AG20443 (cell line): ENCODE measurements around the gene TMEM184A.

Experiments used
- DNase-seq: peaks from one replicate; pipeline ENCODE4 v3.0.0; 2012; ENCODE audit warnings: low spot score, mixed read lengths

TMEM184A gene

DNA sequence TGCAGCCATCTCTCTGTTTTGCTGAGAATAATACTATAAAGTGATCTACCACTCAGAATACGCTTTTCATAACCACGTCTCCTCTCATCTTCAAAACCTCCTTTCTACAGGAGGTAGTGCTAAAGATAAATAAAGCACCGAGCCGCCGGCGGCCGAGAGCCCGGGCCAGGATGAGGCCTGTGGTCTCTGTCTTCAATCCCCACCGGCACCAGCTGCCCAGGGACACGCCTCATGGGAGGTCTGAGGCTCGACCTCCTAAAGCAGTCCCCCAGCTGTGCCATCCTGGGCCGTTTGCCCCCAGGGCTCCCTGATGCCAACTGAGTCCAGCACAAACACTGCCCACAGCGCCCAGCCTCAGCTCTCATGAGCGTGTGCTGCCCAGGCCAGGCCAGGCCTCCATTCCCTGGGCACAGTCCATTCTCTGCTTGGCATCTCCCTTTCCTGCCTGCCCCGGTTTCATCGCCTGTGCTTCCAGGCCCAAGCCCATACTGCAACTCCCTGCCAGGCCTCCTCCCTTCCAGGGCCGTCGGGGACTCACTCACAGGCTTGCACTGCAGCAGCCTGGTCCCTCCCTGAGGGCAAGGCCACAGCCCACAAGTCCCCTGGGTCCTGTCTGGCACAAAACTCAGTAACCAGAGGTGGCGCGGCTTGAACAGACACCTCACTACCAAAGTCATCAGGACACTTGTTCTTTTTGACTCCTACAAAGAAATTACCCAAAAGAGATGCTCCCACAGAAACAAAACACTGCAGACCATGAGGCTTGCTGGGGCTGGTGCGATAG is 54.3 kb downstream of the TMEM184A start:
- no peak for DNase-seq

DNA sequence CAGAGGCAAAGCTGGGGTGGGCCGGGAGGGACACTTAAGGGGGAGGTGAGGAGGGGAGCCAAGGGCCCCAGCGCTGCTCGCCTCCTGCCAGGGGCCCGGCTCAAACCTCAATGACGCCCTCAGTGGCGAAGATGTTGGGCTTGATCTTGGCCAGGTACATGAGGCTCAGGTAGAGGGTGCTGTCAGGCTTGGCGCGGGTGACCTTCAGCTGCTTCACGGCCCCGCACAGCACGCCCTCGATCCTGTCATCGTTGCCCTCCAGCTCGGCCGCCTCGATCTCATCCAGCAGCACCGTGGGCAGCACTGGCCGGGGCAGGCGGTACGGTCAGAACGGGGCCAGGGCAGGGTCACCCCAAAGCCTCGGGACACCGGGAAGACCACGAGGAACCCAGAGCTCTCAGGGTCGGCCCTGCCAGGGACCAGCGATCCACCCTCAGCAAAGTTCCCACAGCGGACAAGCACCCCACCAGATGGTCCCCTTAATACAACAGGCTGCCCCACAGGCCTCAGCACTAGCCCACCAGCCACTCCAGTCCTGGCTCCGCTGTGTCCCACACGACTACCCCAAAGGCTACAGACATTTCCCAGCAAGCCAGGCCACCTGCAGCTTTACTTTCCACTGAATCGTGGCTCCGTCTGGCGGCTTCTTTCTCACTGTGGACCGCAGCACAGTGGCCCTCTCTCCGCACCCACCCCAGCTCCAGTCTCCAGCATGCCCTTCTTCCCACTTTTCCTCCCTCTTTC is 55.8 kb downstream of the TMEM184A start:
- no peak for DNase-seq

GRCh38 chr7:1499367-1500029 is 56.5 kb downstream of the TMEM184A start:
- DNase-seq: no peak

GRCh38 chr7:1498370-1499305 is 57.4 kb downstream of the TMEM184A start:
- no peak for DNase-seq

- DNase-seq: no peak
These were observed 58.6 kb downstream of the TMEM184A start for GRCh38 chr7:1497293-1497927.

DNA sequence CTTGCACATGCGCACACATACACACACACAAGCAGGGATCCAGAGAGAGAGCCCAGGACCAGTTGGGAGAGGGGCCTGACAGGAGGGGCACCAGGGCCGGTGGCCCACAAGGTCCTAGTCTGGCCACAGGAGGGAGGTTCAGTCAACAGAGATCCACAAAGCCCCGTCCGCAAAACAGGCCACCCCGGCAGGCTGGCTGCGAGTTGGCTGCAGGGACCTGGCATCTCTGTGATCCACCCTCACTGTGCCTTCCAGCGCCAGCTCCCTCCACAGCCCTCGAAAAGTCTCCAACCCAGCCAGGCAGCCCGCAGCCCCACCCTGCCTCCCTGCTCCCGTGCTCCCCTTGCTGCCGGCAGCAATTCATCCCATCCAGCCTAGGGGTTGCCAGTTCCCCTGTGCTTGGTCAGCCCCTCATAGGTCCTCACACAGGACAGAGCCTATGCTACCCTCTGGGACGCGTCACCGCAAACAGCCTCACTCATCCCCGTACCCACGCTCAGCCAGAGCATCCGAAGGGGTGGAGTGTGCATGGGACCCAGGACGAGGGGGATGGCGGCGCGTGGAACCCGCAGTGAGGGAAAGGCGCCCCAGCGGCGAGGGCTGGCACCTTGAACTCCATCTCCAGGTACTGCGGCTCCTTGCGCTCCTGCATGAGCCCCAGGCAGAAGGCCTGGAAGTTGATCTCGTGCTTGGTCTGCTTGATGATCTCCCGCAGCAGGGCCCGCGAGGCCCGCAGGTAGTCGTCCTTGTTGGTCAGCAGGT is 59.3 kb downstream of the TMEM184A start:
- no peak for DNase-seq

- no peak for DNase-seq
These were observed 60.3 kb downstream of the TMEM184A start for GRCh38 chr7:1495564-1496242.

DNA sequence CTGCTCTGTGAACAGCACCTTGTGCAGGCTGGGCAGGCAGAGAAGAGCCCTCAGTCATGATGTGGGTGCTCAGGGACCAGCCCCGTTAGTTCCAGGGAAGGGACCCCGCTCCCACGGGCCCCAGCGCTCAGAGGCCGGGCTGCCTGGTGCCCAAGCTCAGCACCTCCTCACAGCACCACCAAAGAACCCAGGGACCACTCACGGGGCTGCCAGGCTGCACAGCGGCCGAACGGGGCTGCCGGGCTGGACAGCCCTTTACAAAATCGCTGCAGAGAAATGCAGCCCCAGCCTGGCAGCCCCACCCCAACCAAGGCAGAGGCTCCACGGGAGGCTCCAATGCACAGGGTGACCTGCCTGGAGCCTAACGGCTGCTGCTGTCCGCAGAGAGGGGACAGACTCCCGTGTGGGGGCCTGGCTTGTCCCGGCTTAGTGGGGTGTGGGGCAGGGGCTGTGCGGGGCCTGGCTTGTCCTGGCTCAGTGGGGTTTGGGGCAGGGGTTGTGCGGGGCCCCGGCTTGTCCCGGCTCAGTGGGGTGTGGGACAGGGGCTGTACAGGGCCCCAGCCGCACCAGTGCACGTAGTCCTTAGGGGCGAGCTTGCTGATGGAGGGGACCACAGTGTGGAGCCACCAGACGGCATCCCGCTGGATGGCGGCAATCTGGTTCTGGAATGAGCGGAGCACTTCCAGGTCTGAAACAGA is 61.0 kb downstream of the TMEM184A start:
- no peak for DNase-seq

GRCh38 chr7:1494447-1494846 is 61.6 kb downstream of the TMEM184A start:
- no peak for DNase-seq

DNA sequence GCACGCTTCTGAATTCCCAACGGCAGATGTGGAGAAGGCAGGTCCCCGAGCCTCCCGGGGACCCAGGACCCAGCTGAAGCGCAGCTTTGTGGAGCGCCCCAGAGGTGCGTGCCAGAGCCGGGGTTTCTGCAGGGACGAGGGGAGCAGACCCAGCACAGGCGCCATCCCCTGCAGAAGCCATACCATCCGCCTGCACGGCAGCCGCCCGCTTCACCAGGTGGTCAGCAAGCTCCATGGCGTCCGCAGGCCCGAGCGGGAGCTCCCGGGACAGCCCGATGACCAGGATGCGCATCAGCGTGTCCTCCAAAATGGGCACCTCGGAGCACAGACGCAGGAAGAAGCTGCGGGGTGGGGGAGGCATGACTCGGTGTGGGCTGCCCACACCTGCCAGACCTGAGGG is 62.4 kb downstream of the TMEM184A start:
- no peak for DNase-seq

DNA sequence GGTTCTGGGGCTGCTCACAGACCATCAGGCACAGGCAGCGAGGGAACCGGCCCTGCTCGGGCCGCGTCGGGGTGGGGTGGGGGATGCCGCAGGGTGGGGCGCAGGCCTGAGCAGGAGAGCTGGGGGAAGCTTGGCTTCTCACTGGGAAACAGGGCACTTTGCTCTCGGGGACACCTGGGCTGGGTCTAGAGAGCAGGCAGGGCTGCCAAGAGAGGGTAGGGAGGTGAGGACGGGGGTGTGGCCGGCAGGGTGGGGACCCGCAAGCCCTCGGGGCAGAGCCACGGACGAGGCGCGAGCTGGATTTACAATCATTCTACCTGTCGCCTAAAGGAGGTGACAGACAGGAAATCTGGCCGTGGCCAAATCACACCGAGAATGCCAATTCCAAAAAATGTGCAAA is 62.9 kb downstream of the TMEM184A start:
- no peak for DNase-seq

- DNase-seq: no peak
These were observed 63.4 kb downstream of the TMEM184A start for GRCh38 chr7:1492640-1493039.
